ENCODE measurements around the gene S100A8.
A peak's percentile ranks its signal among the peaks of the same experiment; 100 is the strongest.
"Not testable (repeated sequence)": the region's sequence is repeated elsewhere in the genome, so short reads cannot be mapped to it uniquely, and the experiment has no call there.

S100A8 gene

GRCh38 chr1:153415850-153416570 is 25.1 kb upstream of the S100A8 start, which contains the start of gene S100A7A:
Gene S100A7A (plus strand): TSS chr1:153416520. CDS start chr1:153418083, 1,563 bp downstream.
- DNase-seq = no peak

GRCh38 chr1:153413961-153414360 is 23.1 kb upstream of the S100A8 start:
- DNase-seq = not testable (repeated sequence)

DNA sequence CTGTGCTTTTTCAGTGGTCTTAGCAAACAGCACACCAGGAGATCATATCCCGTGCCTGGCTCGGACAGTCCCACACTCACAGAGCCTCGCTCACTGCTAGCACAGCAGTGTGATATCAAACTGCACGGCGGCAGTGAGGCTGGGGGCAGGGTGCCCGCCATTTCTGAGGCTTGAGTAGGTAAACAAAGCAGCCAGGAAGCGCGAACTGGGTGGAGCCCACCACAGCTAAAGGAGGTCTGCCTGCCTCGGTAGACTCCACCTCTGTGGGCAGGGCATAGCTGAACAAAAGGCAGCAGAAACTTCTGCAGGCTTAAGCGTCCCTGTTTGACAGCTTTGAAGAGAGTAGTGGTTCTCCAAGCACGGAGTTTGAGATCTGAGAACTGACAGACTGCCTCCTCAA is 16.4 kb upstream of the S100A8 start:
- not testable (repeated sequence) for DNase-seq

DNA sequence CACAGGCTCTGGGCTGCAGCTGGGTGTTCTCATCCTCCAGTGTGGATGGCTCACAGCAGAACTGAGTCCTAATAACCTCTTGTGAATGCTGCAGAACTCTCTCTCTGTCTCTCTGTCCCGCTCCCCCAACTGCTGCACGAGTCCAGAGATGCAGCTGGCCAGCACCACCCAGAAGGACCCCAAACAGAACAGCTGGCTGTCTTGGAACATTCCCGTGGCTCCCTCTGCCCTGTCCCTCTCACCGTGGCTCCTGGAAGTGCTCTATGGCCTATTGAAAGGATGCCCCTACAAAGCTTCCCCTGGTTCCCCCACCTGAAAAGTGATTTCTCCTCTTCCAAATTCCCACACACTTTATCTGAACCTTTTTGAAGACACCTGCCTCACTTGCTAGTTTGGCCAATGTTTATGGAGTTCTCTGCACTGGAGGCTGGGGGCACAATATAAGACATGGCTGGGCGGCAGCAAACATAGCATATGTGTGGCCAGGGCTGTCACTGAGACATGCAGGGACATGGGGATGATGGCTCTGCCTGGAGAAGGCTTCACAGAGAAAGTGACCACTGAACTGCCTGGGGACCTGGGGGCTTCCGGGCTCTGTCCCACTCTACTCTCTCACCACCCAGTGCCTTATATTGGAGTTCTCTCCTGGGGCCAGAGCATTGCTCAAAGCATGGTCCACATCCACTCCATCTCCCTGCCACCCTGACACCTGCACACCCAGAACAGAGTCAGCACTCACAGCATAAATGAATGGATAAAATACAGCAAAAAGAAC is 15.1 kb upstream of the S100A8 start:
- DNase-seq = not testable (repeated sequence)

- DNase-seq = peak; percentile 58
These were observed 13.9 kb upstream of the S100A8 start for GRCh38 chr1:153404768-153405167.

- no peak for DNase-seq
These were observed 13.3 kb upstream of the S100A8 start for GRCh38 chr1:153404086-153404635.

DNA sequence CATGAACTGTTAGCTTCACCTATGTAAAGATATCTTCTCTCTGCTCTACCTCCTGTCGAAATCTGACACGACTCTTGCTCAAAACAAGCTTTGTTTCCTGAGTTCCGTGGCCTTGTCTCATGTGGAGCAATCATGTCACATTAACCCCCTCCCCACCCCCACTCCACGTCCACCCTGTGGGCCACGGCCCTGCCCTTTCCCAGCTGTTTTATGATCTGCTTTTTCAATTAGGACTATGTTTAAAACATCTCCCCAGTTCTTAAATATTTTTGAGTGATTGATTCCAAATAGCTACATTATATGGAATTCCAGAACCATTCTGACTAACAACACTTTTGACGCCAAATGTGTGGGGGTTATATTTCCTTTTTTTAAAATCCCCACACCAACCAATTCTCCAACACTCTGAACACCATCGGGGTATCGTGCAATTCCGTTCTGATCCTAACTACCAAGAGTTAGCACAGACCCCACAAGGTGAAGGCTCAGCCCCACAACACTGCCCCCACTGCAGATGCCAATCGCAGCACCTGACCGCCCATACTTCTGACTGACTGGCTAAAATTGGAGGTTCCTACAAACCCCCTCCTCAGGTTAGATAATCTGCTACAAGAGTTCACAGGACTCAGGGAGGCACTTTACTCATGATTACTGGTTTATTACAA is 12.7 kb upstream of the S100A8 start:
- no peak for DNase-seq

DNA sequence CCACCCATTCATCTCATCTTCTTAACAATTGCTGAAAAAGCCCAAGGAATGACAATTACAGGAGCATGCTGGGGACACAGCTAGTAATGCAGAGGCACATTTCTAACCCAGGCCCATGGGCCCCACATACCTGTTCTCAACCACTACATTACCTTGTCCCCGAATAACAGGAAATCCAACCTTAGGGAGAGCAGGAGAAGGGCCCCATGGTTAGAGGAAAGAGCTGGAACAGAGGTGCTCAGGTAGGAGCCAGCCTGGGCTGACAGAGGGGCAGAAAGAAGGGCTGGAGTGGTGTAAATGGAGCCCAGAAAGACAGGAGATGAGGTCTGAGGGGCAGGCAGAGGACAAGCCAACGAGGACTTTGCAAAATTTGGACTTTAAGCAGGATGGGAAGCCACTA is 11.4 kb upstream of the S100A8 start:
- DNase-seq = no peak

DNA sequence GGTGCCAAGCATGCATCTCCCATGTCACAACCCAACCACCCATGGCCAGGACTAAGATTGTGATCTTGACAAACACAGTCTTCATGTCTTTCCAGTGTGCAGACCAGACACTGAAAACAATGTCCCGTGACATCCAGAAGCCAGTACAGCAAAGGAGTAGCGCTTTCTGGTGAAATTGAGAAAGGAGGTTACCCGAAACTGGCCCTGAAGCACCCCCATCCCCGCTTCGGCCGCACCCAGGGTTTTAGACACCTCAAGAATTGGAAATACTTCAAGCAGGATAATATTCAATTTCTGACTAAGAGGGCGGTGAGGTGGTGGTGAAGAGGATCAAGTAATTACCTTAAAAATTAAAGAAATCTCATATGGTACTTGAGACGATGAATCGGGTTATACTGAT is 10.6 kb upstream of the S100A8 start:
- DNase-seq = no peak

- DNase-seq = no peak
These were observed 9.4 kb upstream of the S100A8 start for GRCh38 chr1:153400244-153400643.

- DNase-seq = no peak
These were observed 8.7 kb upstream of the S100A8 start for GRCh38 chr1:153399401-153400055.

DNA sequence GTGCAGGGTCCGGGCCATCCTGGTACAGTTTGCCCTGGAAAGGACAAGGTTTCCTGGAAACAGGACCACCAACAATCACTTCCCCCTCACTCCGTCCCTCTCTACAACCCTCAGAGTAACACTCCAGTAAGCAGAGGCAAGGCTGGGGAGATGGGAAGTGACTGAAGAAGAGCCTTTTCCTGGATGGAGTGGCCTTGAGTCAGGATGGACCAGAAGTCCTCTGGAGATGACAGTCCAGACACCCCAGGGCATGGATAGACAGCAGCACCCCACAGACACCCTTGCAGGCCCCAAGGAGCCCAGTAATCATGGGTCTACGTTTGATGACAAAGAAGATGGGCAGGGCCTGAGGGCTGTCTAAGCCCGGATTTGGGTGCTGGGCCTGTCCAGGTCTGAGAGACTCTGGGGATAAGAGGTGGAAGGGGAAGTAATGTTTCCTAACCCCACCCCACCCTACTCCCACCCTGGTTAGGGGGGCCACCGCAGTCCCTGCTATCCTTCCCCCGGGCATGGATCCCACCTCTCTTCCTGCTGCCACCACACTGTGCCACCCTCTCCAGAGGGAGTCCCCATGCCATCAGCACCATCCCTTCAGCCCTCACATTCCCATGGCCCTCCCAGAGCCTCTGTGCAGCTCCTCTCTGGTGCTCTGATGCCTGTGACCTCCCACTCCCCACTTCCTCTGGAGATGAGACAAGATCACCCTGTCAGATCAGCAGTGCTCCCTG is 7.2 kb upstream of the S100A8 start:
- no peak for DNase-seq

DNA sequence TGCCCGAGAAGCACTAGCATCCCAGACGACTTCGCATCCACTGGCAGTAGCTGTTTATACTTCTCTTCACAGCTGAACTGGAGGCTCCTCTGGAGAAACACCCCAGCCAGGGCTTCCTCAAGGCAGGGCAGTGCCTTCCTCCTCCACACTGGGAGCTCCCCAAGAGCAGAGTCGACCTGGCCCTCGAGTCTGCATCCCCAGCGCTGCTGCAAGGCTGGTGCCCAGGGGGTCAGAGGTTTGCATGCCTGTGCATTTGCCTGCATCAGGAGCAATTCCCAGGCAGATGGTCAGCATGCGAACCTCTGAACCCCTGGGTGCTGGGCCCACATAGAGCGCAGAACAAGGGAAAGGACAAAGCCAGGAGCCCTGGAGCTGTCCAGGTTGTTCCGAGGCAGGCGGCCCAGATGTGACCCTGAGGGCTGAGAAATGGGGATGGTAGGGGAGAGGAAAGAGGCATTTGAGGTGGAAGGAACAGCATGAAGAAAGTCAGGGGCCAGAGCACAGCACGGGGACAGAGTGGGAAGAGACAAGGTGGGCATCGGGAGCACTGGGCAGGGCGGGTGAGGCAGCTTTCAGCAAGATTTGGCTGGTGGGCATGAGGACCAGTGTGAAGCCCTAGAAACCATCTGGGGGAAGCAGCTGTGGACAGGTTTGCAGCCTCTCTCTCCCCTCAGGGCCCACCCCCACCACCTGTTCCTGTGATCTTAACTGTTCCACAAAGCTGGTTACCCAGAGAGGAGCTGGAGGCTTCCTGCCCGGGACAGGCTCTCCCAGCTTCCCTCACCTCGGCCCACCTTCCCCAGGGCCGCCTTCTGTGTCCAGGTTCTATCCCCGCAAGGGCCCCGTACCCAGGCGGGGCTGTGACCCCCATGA is 6.4 kb upstream of the S100A8 start:
- no peak for DNase-seq

DNA sequence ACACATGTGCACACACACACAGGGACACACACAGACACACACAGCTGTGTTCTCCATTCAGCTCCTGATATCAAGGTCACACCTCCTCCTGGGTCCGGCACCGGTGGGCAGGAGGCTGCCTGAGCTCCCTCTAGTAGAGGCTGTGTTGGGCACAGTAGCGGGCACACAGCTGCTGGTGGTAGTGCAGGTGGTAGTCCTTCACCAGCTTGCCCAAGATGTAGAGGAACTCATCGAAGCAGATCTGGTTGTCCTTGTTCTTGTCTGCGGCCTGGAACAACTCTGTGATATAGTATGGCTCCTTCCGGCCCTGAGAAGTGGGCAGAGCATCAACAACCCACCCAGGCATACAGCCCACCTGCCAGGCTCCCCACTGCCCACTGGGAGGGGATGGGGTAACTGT is 5.6 kb upstream of the S100A8 start:
- no peak for DNase-seq

- no peak for DNase-seq
These were observed 4.9 kb upstream of the S100A8 start for GRCh38 chr1:153395776-153396175.

GRCh38 chr1:153395136-153395685 is 4.3 kb upstream of the S100A8 start:
- DNase-seq = no peak

DNA sequence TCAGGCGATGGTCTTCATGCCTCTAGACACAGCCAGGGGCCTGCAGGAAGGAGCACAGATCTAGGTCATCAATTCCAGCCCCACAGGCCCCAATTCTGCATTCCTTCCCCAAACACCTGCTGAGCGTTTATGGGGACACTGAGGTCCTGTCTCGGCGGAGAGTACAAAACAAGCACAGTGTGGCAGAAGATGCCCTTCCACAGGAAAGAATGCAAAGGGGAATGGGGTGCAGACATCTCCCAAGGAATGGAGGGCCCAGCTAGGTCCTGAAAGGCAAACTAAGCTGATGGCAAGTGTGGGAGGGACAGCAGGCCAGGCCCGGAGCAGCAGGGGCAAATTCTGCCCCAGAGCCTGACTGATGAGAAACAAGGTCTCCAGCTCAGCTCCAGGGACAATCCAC is 3.5 kb upstream of the S100A8 start:
- no peak for DNase-seq

DNA sequence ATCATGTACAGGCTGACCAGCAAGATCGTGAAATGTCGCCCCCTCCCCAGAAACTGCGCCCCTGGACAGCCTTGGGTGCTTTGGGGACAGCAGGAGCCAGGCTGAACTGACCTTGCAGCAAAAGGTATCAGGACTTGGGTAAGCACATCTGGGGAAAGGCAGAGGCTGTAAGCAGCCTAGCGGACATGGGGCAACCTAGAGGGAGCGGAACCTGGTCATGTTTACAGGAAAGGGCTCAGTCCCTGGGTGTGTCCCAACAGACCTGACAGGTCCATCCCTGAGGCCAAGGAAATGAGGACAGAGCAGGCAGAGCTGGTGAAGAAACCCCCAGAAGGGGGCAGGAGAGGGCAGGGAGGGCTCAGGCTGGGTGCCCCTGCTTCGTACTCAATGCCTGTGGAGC is 3.1 kb upstream of the S100A8 start:
- DNase-seq = no peak

DNA sequence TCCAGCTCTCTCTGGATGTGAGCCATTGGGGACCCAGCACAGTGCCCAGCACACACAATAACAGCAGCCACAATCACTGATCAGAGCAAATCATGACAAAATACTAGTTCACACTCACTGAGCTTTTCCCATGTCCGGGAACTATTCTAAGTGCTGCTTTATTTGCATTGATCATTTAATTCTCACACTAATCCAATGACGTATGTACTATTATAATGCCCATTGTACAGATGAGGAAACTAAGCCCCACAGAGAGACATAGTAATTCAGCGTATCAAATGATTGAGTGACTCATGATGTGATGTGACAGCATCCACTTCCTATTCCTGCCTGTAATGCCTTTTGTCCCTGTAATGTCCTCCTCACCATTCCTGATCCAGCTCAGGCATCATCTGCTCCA is 1.9 kb upstream of the S100A8 start:
- no peak for DNase-seq

GRCh38 chr1:153392258-153392657 is 1.4 kb upstream of the S100A8 start:
- no peak for DNase-seq
